GM19025 (cell line): ENCODE data around the gene SIPA1L3.

Source experiments
- ATAC-seq: cut with Tn5 transposase; IDR thresholded peaks from one replicate; pipeline ENCODE4 v1.9.1; 2021; ENCODE audit warnings: mild to moderate bottlenecking, low read depth, moderate library complexity; ENCODE audit not compliant: unreplicated experiment

SIPA1L3 gene

DNA sequence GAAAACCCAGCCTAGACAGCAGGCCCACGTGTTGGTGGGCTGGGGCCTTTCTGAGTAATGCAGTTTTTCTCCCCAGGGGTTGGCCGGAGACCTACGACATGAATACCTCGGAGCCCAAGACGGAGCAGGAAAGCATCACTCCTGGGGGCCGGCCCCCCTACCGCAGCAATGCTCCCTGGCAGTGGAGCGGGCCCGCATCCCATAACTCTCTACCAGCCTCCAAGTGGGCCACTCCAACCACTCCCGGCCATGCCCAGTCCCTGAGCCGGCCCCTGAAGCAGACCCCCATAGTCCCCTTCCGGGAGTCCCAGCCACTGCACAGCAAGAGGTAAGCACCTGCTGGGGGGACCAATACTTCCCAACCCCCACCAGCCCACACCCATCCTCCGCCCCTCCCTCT, 234.1 kb downstream of the SIPA1L3 start:
- no peak for ATAC-seq

DNA sequence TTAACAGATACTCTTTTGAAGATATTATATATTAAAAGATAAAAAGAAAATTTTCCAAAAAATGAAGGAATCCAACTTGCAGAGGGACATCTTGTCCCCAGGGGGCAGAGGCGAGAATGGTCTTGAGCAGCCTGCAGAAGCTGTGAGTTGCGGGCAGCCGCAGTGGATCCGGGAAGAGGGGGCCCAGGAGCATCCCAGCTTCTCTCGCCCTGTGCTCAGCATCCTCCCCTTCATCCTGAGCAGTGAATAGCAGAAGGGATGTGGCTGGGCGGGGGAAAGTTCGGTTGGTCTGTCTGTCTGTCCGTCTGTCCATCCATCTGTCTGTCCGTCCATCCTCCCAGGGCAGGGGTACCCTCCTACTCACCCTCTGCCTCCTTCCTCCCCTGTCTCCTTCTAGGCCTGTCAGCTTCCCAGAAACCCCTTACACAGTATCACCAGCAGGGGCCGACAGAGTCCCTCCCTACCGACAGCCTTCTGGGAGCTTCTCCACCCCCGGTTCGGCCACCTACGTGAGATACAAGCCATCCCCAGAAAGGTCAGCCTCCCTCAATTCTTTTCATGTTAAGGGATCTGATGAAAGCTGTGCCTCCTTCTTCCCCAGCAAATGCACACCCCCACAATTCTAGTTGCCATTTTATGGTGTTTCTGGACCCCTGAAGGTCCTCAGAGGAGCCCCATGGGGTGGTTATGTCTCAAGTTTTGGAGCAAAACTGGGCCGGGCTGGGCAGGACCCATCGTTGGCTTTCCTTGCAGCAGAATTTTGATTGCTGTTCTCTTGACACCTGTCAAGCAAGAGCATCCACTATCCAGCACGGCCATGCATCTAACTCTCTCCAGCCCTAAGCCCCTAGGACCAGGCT, 235.4 kb downstream of the SIPA1L3 start:
- no peak for ATAC-seq

DNA sequence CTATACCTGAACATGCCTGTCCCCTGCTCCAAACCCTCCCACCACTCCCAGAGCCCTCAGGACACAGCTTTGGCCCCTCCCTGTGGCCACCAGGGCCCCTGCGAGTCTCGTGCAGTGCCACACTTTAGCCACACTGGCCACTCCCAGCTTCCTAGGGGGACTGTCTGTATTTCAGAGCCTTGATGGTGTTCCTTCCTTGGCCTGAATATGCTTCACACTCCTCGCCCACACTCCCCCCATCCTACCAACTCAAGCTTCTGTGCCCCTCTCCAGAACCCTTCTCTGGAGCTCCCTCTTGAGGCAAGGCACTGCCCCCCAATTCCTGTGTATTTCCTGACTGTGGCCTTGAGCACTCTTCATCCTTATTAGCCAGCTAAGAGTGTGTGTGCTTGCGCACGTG, 236.8 kb downstream of the SIPA1L3 start:
- ATAC-seq: no peak

DNA sequence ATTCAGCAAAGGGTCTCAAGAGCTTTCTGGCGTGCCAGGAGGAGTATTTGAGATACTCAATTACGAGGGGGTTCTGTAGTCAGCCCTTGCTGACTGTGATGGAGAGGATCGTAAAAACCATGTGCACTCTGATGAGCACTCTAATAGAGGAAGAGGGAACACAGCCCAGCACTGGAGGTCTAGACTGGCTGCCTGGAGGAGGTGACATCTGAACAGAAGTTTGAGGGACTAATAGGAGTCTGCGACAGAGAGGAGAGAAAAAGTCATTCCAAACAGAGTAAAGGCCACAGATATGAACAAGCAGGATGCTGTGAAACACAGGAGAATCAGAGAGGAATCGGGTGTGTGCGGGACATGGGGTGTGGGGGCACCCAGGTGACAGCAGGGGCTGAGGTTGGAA, 237.7 kb downstream of the SIPA1L3 start:
- ATAC-seq: no peak

DNA sequence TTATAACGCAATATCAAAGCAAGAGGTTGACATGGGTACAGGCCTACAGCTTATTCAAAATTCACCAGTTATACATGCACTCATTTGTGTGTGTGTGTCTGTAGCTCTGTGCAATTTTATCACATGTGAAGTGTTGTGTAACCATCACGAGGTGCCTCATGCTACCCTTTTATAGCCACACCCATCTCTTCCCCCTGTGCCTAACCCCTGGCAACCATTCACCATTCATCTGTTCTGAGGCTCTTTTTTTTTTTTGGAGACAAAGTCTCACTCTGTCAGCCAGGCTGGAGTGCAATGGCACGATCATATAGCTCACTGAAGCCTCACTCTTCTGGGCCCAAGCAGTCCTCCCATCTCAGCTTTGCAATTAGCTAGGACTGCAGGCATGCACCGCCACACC, 238.6 kb downstream of the SIPA1L3 start:
- ATAC-seq: no peak

DNA sequence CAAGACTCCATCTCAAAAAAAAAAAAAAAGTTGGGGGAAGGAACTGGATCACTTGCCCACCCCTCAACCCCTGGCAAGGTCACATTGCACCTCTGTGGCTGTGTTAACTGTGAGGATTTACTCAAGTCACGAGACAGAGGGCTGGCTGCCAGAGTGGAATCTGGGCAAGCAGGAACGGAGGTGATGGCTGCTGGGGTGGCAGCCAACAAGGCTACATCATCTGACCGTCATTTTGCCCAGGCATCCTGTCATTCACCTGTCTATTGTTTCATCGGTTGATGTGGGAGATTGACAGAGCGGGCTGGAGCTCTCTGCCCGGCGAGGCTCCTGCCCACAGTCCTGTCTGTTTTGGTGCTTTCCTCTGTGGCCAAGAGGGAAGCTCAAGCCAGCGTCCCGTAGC, 241.3 kb downstream of the SIPA1L3 start:
- ATAC-seq: no peak

DNA sequence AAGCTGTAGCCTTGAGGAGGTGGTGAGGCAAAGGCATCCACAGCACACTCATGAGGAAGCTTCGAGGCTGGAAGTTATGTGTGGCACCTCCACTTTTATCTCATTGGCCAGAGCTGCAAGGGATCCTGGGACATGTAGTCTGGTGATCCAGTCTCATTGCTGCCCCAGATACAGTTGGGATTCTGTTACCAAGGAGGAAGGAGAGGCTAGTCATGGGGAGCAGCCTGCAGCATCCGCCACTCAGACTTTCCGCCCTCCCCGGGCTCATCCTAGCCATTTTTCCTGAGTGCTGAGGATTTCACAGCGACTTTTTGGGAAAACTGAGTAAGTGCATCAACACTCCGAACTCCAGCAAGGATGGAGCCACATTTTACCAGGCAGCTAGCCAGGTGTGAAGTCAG, 242.7 kb downstream of the SIPA1L3 start:
- no peak for ATAC-seq

DNA sequence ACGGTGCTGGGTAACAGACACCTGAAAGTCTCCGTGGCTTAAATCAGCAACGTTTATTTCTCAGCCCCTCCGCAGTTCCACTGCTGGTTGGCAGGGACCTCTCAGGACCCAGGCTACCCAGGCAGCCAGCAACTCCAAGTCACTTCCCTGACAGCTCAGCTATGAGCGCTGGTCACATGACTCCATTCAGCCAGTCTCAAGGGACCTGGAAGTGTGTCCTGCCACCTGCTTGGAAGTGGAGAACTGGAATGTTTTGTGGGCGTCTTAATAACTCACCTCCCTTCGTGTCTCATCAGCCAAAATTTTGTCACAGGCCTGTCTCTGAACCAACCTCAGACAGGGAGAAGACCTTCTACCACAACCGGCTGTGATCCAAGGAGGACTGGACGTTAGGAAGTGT, 244.2 kb downstream of the SIPA1L3 start:
- ATAC-seq: no peak

DNA sequence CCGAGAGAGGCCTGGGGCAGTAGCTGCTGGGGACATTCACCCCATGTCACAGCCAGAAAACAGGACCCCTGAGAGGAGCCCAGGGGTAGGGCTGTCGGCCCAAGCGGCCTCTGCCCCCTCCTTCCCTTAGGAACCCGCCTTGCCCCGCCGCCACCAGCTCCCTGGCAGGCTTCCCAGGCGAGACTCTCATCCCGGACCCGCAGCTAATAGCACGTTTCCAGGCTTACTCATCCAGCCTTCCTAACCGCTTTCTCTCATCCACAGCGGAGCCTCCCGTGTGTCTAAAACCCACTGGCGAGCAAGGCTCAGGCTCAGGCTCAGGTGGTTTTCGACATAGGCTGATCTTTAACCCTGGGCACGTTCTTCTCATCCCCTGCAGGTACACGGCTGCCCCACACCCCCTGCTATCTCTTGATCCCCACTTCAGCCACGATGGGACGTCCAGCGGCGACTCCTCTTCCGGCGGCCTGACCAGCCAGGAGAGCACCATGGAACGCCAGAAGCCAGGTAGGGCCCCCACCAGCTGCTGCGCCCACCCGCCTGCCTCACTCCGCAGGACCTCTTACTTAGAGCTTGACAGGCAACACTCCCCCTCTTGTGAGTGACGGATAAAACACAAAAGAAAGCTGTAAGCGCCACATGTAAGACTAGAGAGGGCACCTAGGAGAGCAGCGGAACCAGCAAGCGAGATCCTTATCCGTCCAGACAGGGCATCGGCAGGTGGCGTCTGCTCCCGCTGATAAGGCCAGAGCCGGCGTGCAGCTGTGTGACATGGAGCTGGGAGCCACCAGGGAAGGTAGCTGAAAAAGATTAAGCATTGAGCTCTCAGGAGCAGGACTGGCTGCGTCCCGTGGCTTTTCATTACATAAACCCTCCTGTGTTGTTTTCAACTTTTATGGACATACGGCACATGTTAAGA, 245.7 kb downstream of the SIPA1L3 start:
- no peak for ATAC-seq

DNA sequence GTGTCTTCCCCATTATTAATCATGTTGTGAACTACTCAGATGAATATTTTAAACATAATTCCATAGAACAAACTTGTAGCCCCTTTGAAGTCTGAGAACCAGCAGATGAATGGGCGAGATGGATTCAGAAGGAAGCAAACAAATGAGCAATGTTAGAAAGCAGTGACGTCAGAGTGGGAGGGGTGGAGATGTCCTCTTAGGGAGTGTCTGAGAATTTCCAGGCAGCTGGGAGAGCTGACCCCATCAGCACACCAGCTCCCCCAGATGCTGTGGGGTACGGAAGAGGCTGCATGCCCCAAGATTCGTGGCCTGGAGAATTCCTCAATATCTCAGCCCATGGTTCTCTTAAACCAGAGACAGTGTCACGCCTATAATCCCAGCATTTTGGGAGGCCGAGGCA, 248.4 kb downstream of the SIPA1L3 start:
- ATAC-seq: no peak

DNA sequence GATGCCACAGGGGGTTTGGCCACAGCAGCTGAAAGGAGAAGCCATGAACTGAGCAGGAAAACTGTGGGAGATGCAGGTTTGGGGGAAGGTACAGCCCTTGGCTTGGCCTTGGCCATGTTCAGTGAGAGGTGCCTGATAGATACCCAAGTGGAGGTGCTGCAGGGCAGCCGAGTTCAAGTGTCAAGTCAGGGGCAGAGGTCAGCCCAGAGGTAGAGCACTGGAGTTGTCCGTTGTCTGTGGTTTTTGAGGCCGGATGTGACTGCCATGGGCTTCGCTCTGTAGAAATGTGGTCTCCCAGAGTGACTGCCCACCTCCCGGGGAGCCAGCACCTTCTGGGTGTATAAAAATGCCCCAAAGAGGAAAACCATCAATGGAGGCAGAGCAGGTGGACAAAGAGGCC, 251.7 kb downstream of the SIPA1L3 start:
- no peak for ATAC-seq

DNA sequence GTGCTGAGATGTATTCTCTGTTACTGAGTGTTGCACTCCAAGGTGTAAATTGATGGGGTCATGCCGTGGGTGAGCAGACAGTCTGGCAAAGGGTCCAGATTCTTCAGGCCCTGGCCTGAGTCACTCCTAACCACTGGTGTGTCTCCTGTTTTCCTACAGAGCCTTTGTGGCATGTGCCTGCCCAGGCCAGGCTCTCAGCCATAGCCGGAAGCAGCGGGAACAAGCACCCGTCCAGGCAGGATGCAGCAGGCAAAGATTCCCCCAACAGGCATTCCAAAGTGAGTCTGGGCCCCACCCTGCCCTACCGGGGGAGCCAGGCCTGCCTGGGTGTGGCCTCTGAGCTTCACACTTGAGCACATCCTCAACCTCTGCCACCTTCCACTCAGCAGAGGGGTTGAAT, 255.1 kb downstream of the SIPA1L3 start:
- ATAC-seq: no peak

DNA sequence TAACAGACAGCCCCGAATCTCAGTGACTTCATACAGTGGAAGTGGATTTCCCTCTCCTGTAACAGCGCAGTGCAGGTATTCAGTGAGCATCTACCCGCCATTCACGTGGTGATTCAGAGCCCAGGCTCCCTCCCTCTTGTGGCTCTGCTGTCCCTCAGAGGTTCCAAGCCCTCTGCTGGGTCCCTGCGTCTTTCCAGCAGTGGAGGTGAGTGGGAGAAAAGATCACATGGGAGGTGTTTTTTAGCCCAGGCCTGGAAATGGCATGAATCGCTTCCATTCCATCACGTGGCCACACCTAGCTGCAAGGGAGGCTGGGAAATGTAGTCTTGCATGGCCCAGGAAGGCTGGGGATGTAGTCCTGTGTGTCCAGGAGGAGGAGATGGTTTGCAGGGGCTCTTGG, 255.6 kb downstream of the SIPA1L3 start:
- ATAC-seq: no peak

DNA sequence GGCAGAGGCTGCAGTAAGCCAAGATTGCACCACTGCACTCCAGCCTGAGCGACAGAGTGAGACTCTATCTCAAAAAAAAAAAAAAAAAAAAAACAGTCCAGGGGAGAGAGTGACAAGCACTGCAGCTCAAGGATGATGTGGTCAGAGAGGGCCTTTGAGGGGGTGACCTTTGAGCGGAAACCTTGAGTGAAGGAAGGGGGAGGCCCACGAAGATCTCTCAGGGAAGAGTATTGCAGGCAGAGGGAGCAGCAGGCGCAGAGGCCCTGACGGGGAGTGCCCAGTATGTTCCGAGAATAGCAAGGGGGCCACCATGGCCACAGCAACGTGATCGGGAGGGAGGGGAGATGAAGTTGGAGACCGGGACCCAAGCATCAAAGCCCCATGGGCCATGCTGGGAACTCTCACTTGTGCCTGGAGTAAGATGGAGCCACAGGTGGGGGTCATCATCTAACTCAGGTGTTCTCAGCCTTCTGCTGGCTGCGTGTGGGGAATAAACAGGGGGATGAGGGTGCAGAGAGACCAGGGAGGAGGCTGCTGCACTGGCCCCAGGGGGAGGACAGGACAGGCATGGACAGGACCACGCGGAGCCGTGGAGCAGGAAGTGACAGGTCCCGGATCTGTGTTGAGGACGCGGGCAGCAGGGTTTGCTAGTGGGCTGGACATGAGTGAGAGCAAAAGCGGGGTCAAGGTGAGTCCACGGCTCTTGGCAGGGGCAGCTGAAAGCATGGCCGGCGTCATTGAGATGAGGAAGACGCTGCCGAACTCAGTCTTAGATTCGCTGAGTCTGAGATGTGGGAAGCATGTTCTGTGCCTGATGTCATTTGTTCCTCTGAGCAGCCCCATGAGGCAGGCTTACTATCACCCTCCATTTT, 256.6 kb downstream of the SIPA1L3 start:
- ATAC-seq: no peak

DNA sequence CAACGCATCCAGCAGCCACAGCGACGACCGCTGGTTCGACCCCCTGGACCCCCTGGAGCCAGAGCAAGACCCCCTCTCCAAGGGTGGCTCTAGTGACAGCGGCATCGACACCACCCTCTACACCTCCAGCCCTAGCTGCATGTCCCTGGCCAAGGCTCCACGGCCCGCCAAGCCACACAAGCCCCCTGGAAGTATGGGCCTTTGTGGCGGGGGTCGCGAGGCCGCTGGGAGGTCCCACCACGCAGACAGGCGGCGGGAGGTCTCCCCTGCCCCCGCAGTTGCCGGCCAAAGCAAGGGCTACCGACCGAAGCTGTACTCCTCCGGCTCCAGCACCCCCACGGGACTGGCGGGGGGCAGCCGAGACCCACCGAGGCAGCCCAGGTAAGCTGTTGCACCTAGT, 257.5 kb downstream of the SIPA1L3 start:
- ATAC-seq: no peak

DNA sequence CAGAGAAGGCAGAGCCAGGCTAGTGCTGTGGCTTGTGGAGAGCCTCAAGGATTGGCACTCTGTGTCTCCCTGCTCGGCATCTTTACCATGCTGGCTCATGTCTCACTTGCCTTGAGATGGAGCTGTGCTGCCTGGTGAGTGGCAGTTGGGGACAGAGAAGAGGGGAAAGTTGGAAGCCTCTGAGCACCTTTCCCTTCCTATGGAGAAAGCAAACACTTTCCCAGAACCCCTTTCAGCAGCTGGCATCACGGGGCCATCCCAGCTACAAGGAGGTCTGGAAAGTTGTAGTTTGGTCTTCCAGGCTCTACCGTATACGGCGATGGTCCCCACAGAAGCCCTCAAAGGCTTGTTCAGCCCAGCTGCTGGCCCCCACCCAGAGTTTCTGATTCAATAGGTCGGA, 258.3 kb downstream of the SIPA1L3 start:
- no peak for ATAC-seq

DNA sequence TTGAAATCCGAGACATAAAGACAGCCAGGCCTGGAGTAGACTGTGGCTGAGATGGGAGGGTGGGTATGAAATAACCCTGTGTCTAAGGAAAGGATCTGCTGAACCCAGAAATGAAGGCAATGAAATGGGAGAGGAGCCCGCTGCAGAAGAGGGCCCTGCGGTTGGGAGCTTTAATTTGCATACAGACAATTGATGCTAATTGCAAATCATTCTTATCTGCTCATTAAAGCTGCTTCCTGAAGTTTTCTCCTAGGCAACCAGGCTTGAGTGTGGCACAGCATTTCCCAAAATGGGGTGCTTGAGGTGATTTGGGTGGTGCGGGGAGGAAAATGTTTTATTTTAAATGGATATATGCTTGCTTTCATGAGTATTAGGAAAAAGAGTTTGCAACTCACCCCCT, 261.6 kb downstream of the SIPA1L3 start:
- no peak for ATAC-seq

DNA sequence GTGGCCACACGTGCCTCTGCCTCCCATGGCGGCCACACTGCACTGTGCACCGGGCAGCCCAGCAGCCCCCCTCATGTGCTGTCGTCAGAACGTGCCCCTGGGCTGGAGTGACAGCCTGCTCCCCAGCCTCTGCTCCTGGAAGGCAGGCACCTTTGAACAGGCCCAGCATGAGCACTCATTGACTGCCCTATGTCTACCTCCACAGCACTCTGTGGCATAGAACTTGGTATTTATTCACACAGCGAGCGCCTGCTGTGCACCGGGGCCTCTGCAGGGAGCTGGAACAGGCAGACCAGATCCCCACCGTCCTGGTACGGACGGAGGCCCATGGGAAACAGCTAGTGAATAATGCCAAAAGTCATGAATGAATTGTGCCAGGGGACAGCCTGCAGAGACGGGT, 263.3 kb downstream of the SIPA1L3 start:
- ATAC-seq: no peak

DNA sequence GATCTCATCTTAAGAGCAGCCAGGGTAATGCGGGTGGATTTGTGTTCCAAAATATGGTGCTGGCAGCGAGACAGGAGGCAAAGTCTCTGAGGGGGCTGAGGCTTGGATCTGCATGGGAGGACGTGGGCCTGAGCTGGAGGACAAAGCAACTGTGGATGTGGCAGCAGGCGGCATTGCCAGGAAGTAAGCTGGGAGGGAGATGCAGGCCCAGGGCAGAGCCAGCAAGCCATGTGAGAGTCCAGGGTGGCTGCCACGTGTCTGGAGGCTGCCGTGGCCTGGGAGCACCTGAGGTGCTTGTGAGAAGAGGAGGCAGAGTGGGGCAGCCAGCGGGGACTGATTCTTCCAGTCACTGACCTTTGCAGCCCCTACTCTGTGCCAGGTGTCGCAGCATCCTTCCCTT, 265.0 kb downstream of the SIPA1L3 start:
- no peak for ATAC-seq

DNA sequence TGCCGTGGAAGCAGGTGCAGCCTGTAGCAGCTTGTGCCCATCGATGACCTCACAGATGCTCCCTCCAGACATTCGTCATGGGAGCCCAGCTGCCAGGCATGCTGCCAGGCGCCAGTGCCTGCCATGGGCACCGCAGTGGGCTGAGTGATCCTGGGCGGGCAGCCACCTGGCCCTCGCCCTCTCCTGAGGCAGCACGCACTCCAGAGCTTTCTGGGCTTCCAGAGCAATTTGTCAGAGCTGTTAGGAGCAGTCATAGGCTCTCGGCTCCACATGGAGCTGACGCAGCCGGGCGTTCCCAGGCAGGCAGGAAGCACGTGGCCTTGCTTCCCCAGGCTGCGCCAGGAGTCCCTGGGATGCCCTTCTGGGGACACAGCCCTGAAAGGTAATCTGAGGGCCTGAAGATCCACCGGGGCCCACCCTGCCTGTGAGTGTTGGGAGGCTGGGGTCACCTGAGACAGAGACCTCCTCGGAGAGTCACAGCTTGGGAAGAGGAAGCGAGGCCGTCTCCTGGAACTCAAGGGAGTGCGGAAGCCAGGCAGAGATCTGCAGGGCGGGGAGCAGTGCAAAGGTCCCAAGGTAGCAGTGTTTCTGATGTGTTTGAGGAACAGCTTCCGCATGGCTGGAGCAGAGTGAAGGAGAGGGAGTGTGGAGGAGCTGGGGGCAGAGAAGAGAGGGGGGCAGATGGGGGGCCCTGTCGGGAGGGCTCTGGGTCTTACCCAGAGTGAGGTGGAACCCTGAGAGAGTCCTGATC, 266.5 kb downstream of the SIPA1L3 start:
- ATAC-seq: no peak
